A549 (cell line): ENCODE measurements around the gene POLR3H. TPM values are rescaled to one million over a fixed set of nuclear protein-coding genes. Genes with fewer than 3 reads are reported as not detected.

ENCODE experiments used
- ATAC-seq, 2 experiments: fragments of 200-7000 bp in 1 of 2; fragments of >200 bp in 1 of 2; cut with Nextera tagmentation in 1 of 2; cut with Tn5 transposase in 1 of 2; 3 replicates each; pipeline versions ENCODE4 v1.8.0 to v1.9.1; 2018 to 2020; ENCODE audit warnings: mild to moderate bottlenecking in 1 of 2, moderate library complexity in 1 of 2
- CTCF ChIA-PET: fragments of 300-600 bp; sonication (Branson Sonifier 250); formaldehyde crosslinking; extraction: SDS; loops from one replicate; lab custom pipeline; 2021; ENCODE audit warnings: antibody characterized with exemption, inconsistent platforms; lab: Yijun Ruan, JAX
- POLR2A ChIA-PET: fragments of 350-600 bp; formaldehyde crosslinking; extraction: SDS; loops from one replicate; lab custom pipeline; 2021; ENCODE audit warnings: antibody characterized with exemption, inconsistent platforms; lab: Yijun Ruan, JAX
- DNase-seq, 2 experiments: peaks; one replicate each; pipeline versions ENCODE4 v3.0.0 to v3.0.0-alpha.2; 2011 to 2016; ENCODE audit warnings: low read depth in 1 of 2, low spot score in 1 of 2
- FAIRE-seq: peaks from 2 replicates; lab custom pipeline; 2011; peaks lifted over from hg19 to GRCh38; lab: Jason Lieb, UNC
- H3K27ac ChIP-seq, 2 experiments: fragments of >200 bp; sonication (Bioruptor Twin); formaldehyde crosslinking; 3 replicates each; pipeline ENCODE4 v1.5.1; 2016 to 2017
- H3K4me1 ChIP-seq: fragments of >200 bp; sonication (Bioruptor Twin); formaldehyde crosslinking; 3 replicates; pipeline ENCODE4 v1.6.1; 2016
- H3K4me2 ChIP-seq: fragments of >200 bp; sonication (Bioruptor Twin); formaldehyde crosslinking; 3 replicates; pipeline ENCODE4 v1.6.1; 2016
- H3K4me3 ChIP-seq: fragments of >200 bp; sonication (Bioruptor Twin); formaldehyde crosslinking; 3 replicates; pipeline ENCODE4 v1.5.1; 2016
- H3K9me3 ChIP-seq: fragments of >200 bp; sonication (Bioruptor Twin); formaldehyde crosslinking; 3 replicates; pipeline ENCODE4 v1.6.1; 2016
- BHLHE40 ChIP-seq: IDR thresholded peaks from 2 replicates; pipeline ENCODE4 v1.6.1; 2012; ENCODE audit warnings: low read depth, low read length, inconsistent platforms
- CBX8 ChIP-seq: fragments of 200-600 bp; sonication (generic); IDR thresholded peaks from 2 replicates; pipeline ENCODE4 v1.6.1; 2016
- CEBPB ChIP-seq, 2 experiments: fragments of >200 bp in 1 of 2; sonication (Bioruptor Twin) in 1 of 2; formaldehyde crosslinking in 1 of 2; IDR thresholded peaks; 2 replicates each; pipeline ENCODE4 v1.6.1; 2012 to 2016
- CHD4 ChIP-seq: fragments of 200-600 bp; sonication (generic); IDR thresholded peaks from 2 replicates; pipeline ENCODE4 v1.6.1; 2016; ENCODE audit warnings: antibody characterized with exemption, mild to moderate bottlenecking, borderline replicate concordance
- E2F6 ChIP-seq: IDR thresholded peaks from 2 replicates; pipeline ENCODE4 v1.6.1; 2012; ENCODE audit warnings: low read depth, borderline replicate concordance
- EHF ChIP-seq: fragments of 250-450 bp; sonication (Bioruptor Pico); IDR thresholded peaks from 2 replicates; pipeline ENCODE4 v1.5.0; 2020; ENCODE audit warnings: mild to moderate bottlenecking
- HOXA7 ChIP-seq: fragments of 250-450 bp; sonication (Bioruptor Pico); IDR thresholded peaks from 2 replicates; pipeline ENCODE4 v1.5.0; 2020; ENCODE audit warnings: mild to moderate bottlenecking, moderate library complexity
- HOXB13 ChIP-seq: fragments of 250-450 bp; sonication (Bioruptor Pico); IDR thresholded peaks from 2 replicates; pipeline ENCODE4 v1.5.0; 2020; ENCODE audit warnings: low read depth, mild to moderate bottlenecking, moderate library complexity
- JUN ChIP-seq, 2 experiments: fragments of >200 bp; sonication (Bioruptor Twin); formaldehyde crosslinking; IDR thresholded peaks; 2 replicates in 1 of 2; 3 replicates in 1 of 2; pipeline ENCODE4 v1.6.1; 2016 to 2017
- JUNB ChIP-seq: fragments of >200 bp; sonication (Bioruptor Twin); formaldehyde crosslinking; IDR thresholded peaks from 2 replicates; pipeline ENCODE4 v1.6.1; 2016
- KDM1A ChIP-seq: fragments of 200-600 bp; sonication (generic); IDR thresholded peaks from 2 replicates; pipeline ENCODE4 v1.6.1; 2016; ENCODE audit warnings: low read depth, mild to moderate bottlenecking
- KDM5A ChIP-seq: fragments of 200-600 bp; sonication (generic); IDR thresholded peaks from 2 replicates; pipeline ENCODE4 v1.6.1; 2016; ENCODE audit warnings: antibody characterized with exemption, mild to moderate bottlenecking
- NR3C1 ChIP-seq: fragments of >200 bp; sonication (Bioruptor Twin); formaldehyde crosslinking; IDR thresholded peaks from 3 replicates; pipeline ENCODE4 v1.6.1; 2017
- PHF8 ChIP-seq: fragments of 200-600 bp; sonication (generic); IDR thresholded peaks from 2 replicates; pipeline ENCODE4 v1.6.1; 2016; ENCODE audit warnings: low read depth, mild to moderate bottlenecking, antibody characterized with exemption, moderate library complexity, borderline replicate concordance
- TP53 ChIP-seq: fragments of 250-450 bp; sonication (Bioruptor Pico); IDR thresholded peaks from 2 replicates; pipeline ENCODE4 v1.5.0; 2021; ENCODE audit warnings: mild to moderate bottlenecking, moderate library complexity
- ZFP36 ChIP-seq: fragments of 450-650 bp; IDR thresholded peaks from 2 replicates; pipeline ENCODE4 v1.6.1; 2014; ENCODE audit warnings: borderline replicate concordance; ENCODE audit not compliant: partially characterized antibody
- ZNF302 ChIP-seq: fragments of 250-450 bp; sonication (Bioruptor Pico); IDR thresholded peaks from 2 replicates; pipeline ENCODE4 v1.9.0; 2021; ENCODE audit warnings: inconsistent platforms, mild to moderate bottlenecking, moderate library complexity
- WGBS: methylation state at CpG from one replicate; pipeline ENCODE4 v1.1.6; 2017; ENCODE audit errors: missing lambda C conversion rate; 5-methylcytosine and 5-hydroxymethylcytosine counted together
- polyA plus RNA-seq, 4 experiments: library from polyadenylated mRNA; depleted of rRNA in 3 of 4; stranded (reverse); fragments of >200 nt; fragmentation: RNase III in 1 of 4; extraction: RNeasy Plus Mini Kit Qiagen cat#74134 plus additional on column Dnase treatment in 1 of 4; gene quantifications; 2 replicates in 3 of 4; 3 replicates in 1 of 4; pipeline ENCODE4 v1.2.3, GENCODE V29; 2011 to 2017
- TF ChIP-seq, protein P1 (sequence below): fragments of 250-450 bp; sonication (Bioruptor Pico); IDR thresholded peaks from 2 replicates; pipeline ENCODE4 v1.5.0; 2020; ENCODE audit warnings: low read depth, mild to moderate bottlenecking, moderate library complexity
- TF ChIP-seq, protein P2 (sequence below): fragments of >200 bp; sonication (Bioruptor Twin); formaldehyde crosslinking; IDR thresholded peaks from 3 replicates; pipeline ENCODE4 v1.5.1; 2016
- TF ChIP-seq, protein P3 (sequence below): fragments of >200 bp; sonication (Bioruptor Twin); formaldehyde crosslinking; IDR thresholded peaks from 3 replicates; pipeline ENCODE4 v1.6.1; 2016
- TF ChIP-seq, protein P4 (sequence below): fragments of 200-600 bp; sonication (generic); IDR thresholded peaks from 2 replicates; pipeline ENCODE4 v1.6.1; 2016; ENCODE audit warnings: antibody characterized with exemption, mild to moderate bottlenecking, moderate library complexity

Gene POLR3H
- polyA plus RNA-seq, 2 of the 4 experiments (the other 2 are of a cell fraction), result 24.5 to 27.7 TPM

DNA sequence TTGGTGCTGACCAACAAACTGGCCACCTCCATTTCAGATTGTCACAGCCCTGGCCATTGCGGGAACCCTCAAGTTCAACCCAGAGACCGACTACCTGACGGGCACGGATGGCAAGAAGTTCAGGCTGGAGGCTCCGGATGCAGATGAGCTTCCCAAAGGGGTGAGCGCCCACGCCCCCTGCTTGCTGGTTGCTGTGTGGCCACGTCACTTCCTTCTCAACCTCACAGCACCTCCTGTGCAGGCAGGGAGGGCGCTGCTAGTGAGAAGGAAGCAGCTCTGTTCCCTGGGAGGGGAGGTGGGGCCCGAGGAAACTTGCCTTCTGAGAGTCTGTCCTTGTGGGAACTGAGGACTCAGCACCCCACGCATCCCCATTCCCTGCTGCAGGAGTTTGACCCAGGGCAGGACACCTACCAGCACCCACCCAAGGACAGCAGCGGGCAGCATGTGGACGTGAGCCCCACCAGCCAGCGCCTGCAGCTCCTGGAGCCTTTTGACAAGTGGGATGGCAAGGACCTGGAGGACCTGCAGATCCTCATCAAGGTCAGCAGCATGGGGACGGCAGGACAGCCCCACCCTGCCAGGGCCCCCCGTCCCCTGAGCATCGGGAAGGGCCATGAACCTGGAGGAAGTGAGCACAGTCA is 19.3 kb downstream of the POLR3H start:
- TF ChIP-seq ZFP36, result no peak
- peak in 1 of 2 experiments; percentile 8; a peak in 1 of 5 replicates for TF ChIP-seq JUN (IDR thresholded peaks at IDR 0.05)
- no peak for TF ChIP-seq KDM5A
- TF ChIP-seq PHF8, result no peak
- TF ChIP-seq, protein P1, sequence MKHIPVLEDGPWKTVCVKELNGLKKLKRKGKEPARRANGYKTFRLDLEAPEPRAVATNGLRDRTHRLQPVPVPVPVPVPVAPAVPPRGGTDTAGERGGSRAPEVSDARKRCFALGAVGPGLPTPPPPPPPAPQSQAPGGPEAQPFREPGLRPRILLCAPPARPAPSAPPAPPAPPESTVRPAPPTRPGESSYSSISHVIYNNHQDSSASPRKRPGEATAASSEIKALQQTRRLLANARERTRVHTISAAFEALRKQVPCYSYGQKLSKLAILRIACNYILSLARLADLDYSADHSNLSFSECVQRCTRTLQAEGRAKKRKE (CRISPR knock-in tag), result no peak
- TF ChIP-seq, all 56 proteins: peak for 1
- WGBS, result 85% methylated on average over 12 of the region's 17 CpGs
- DNase-seq, result no peak
- ChIA-PET POLR2A (interaction anchor here (0.7 kb wide), 1 partner anchor 78 kb away, joined by 4 read pairs; the partner anchor contains the start of gene TOB2), CTCF (interaction anchor here (0.6 to 6.3 kb wide), 3 partner anchors 9 to 123 kb away, joined by 3 to 69 read pairs (median 64); partner anchors contain the start of gene POLR3H)
- FAIRE-seq, result no peak
- H3K4me3 ChIP-seq, result no peak overlapping the region
- no peaks in the 10 kb centered on the region for H3K4me1 ChIP-seq
- no peaks in the 10 kb centered on the region for H3K9me3 ChIP-seq
- peak in 1 of 2 experiments; percentile 13; a peak in 2 of 6 replicates for ATAC-seq
- H3K27ac ChIP-seq, result no peak overlapping the region
- H3K4me2 ChIP-seq, result no peak overlapping the region

DNA sequence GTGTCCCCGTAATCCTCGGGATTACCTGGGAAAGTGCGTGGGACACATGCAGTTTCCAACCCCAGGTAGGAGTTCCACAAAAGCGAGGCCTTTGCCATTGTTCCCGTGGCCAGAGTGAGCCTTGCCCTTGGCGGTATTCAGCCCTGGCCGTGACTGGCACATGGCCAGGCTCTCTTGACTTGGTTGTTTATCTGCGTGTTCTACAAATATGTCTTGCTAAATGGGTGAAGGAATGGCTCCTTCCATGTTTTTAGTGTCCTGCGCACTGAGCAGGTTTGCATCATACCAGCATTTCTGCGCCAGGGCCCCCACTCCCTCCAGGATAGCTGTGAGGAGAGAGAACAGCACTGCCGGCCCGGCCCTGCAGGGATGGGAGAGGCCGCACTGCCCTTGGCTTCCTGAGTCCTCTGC is 20.0 kb downstream of the POLR3H start:
- TF ChIP-seq KDM1A (no peak), CHD4 (no peak)
- ChIA-PET POLR2A (interaction anchor here (0.7 kb wide), 1 partner anchor 78 kb away, joined by 4 read pairs; the partner anchor contains the start of gene TOB2), CTCF (interaction anchor here (6.3 kb wide), 1 partner anchor 122 kb away, joined by 64 read pairs; no protein-coding TSS in a partner anchor)
- H3K4me3 ChIP-seq, result no peak overlapping the region
- WGBS, result 87% methylated on average over 13 of the region's 13 CpGs
- DNase-seq (no peak), FAIRE-seq (no peak), ATAC-seq (peak in 1 of 2 experiments; percentile 6; a peak in 2 of 6 replicates)
- no peak overlapping the region for H3K4me2 ChIP-seq
- H3K27ac ChIP-seq, result no peak overlapping the region
- no peaks in the 10 kb centered on the region for H3K9me3 ChIP-seq
- no peaks in the 10 kb centered on the region for H3K4me1 ChIP-seq

DNA sequence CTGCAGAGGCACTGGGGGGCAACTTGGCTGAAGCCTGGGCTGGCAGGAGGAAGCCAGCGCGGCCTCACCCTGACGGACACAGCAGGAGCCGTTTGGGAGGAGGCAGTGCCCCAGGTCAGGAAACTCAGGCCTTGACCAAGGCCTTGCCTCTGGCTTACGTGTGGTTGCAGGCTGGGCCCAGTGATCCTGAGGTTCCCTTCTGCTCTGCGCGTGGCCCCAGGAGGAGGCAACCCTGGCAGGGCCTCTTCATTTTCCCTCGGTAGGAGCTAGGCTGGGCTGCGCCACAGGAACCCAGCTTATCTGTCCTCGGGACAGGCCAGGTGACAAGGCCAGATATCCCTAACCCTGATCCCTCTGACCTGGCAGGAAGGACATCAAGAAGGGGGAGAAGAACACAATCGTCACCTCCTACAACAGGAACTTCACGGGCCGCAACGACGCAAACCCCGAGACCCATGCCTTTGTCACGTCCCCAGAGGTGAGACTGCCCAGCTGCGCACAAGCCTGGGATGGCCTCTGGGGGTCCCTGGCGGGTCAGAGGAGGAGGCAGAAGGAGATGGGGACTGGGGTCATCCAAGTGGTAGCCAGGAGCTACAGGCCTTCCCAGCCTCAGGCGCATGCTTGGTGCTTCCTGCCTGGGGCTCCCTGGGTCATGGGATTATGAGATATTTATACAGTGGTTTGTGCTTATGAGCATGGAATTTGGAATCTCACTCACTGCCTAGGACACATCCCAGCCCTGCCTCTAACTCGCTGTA is 20.6 kb downstream of the POLR3H start:
- FAIRE-seq, result no peak
- no peak for DNase-seq
- H3K4me2 ChIP-seq, result no peak overlapping the region
- POLR2A ChIA-PET, result no interaction called here
- TF ChIP-seq EHF (CRISPR knock-in tag) (no peak), ZNF302 (CRISPR knock-in tag) (no peak), NR3C1 (no peak), BHLHE40 (no peak), HOXA7 (CRISPR knock-in tag) (no peak), JUNB (no peak), ZFP36 (no peak), E2F6 (no peak), CEBPB (IDR thresholded peaks at IDR 0.05) (no peak), KDM1A (no peak), HOXB13 (no peak), TP53 (no peak), CBX8 (no peak)
- TF ChIP-seq, protein P2, sequence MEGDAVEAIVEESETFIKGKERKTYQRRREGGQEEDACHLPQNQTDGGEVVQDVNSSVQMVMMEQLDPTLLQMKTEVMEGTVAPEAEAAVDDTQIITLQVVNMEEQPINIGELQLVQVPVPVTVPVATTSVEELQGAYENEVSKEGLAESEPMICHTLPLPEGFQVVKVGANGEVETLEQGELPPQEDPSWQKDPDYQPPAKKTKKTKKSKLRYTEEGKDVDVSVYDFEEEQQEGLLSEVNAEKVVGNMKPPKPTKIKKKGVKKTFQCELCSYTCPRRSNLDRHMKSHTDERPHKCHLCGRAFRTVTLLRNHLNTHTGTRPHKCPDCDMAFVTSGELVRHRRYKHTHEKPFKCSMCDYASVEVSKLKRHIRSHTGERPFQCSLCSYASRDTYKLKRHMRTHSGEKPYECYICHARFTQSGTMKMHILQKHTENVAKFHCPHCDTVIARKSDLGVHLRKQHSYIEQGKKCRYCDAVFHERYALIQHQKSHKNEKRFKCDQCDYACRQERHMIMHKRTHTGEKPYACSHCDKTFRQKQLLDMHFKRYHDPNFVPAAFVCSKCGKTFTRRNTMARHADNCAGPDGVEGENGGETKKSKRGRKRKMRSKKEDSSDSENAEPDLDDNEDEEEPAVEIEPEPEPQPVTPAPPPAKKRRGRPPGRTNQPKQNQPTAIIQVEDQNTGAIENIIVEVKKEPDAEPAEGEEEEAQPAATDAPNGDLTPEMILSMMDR, result no peak
- TF ChIP-seq, protein P3, sequence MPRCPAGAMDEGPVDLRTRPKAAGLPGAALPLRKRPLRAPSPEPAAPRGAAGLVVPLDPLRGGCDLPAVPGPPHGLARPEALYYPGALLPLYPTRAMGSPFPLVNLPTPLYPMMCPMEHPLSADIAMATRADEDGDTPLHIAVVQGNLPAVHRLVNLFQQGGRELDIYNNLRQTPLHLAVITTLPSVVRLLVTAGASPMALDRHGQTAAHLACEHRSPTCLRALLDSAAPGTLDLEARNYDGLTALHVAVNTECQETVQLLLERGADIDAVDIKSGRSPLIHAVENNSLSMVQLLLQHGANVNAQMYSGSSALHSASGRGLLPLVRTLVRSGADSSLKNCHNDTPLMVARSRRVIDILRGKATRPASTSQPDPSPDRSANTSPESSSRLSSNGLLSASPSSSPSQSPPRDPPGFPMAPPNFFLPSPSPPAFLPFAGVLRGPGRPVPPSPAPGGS, result no peak
- TF ChIP-seq, protein P4, sequence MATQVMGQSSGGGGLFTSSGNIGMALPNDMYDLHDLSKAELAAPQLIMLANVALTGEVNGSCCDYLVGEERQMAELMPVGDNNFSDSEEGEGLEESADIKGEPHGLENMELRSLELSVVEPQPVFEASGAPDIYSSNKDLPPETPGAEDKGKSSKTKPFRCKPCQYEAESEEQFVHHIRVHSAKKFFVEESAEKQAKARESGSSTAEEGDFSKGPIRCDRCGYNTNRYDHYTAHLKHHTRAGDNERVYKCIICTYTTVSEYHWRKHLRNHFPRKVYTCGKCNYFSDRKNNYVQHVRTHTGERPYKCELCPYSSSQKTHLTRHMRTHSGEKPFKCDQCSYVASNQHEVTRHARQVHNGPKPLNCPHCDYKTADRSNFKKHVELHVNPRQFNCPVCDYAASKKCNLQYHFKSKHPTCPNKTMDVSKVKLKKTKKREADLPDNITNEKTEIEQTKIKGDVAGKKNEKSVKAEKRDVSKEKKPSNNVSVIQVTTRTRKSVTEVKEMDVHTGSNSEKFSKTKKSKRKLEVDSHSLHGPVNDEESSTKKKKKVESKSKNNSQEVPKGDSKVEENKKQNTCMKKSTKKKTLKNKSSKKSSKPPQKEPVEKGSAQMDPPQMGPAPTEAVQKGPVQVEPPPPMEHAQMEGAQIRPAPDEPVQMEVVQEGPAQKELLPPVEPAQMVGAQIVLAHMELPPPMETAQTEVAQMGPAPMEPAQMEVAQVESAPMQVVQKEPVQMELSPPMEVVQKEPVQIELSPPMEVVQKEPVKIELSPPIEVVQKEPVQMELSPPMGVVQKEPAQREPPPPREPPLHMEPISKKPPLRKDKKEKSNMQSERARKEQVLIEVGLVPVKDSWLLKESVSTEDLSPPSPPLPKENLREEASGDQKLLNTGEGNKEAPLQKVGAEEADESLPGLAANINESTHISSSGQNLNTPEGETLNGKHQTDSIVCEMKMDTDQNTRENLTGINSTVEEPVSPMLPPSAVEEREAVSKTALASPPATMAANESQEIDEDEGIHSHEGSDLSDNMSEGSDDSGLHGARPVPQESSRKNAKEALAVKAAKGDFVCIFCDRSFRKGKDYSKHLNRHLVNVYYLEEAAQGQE, result no peak
- TF ChIP-seq, all 56 proteins: peak for 0
- H3K4me3 ChIP-seq, result no peak overlapping the region
- WGBS, result 93% methylated on average over 12 of the region's 21 CpGs
- H3K4me1 ChIP-seq, result no peaks in the 10 kb centered on the region
- H3K27ac ChIP-seq, result 0 out of 6 replicates have a peak overlapping the region, but pooled peaks of 1 of the 2 experiments have one; percentile 16
- H3K9me3 ChIP-seq, result no peaks in the 10 kb centered on the region
- peak; percentile 4 to 9; a peak in 3 of 6 replicates for ATAC-seq
- CTCF ChIA-PET, result interaction anchor here (6.3 kb wide), 1 partner anchor 122 kb away, joined by 64 read pairs; no protein-coding TSS in a partner anchor
